Measurements from ENCODE around the gene C8A.

GRCh38 chr1:56940039-56940438, 85.4 kb downstream of the C8A start:
- TF ChIP-seq MYC (IDR thresholded peaks at IDR 0.05; ENCODE audit: insufficient read depth, insufficient read length, insufficient replicate concordance, low read length, severe bottlenecking) (no peak), ELK1 (IDR thresholded peaks at IDR 0.05; ENCODE audit: low read depth, low read length) (no peak), E2F4 (IDR thresholded peaks at IDR 0.05; ENCODE audit: low read depth, low read length) (no peak), CTCF (IDR thresholded peaks at IDR 0.05 in 2 of 3, conservative IDR thresholded peaks at IDR 0.05 in 1 of 3; ENCODE audit: control insufficient read depth in 2 of 3, extremely low read depth in 1 of 3, insufficient read depth in 1 of 3, low read depth in 3 of 3, low read length in 3 of 3) (no peak), MTA3 (IDR thresholded peaks at IDR 0.05; ENCODE audit: borderline replicate concordance, low read length) (no peak), RAD21 (IDR thresholded peaks at IDR 0.05; ENCODE audit: insufficient read depth, low read depth, low read length) (no peak), MAX (IDR thresholded peaks at IDR 0.05; ENCODE audit: low read depth, low read length) (no peak), TCF7 (IDR thresholded peaks at IDR 0.05; ENCODE audit: borderline replicate concordance) (no peak), POLR2AphosphoS5 (IDR thresholded peaks at IDR 0.05; ENCODE audit: low read length) (no peak), BHLHE40 (IDR thresholded peaks at IDR 0.05; ENCODE audit: borderline replicate concordance in 1 of 2, low read depth in 2 of 2, low read length in 1 of 2) (no peak), NFXL1 (IDR thresholded peaks at IDR 0.05; ENCODE audit: borderline replicate concordance) (no peak), KAT2A (conservative IDR thresholded peaks at IDR 0.05; ENCODE audit: control insufficient read depth, low read depth, low read length) (no peak)

All from GM12878 (cell line).